ENCODE data around the gene KIAA0825. TPM values are rescaled to one million over a fixed set of nuclear protein-coding genes. Genes with fewer than 3 reads are reported as not detected.

Gene KIAA0825
- total RNA-seq, 1 experiment from 2014 or later, result 1.3 TPM

GRCh38 chr5:94618493-94619328, at the start of gene KIAA0825, which contains the start of gene SLF1 (continued):
- no peak; the same call in 1 of the 2 replicates for TF ChIP-seq CBFB (CRISPR knock-in tag; IDR thresholded peaks at IDR 0.05; ENCODE audit: low read depth)
- no peak for TF ChIP-seq ZSCAN18 (CRISPR knock-in tag; IDR thresholded peaks at IDR 0.05)
- TF ChIP-seq CTCF (IDR thresholded peaks at IDR 0.05), result no peak
- no peak for TF ChIP-seq ZNF317 (CRISPR knock-in tag; IDR thresholded peaks at IDR 0.05; ENCODE audit: borderline replicate concordance, low read depth)
- no peak for TF ChIP-seq GRHL2 (CRISPR knock-in tag; IDR thresholded peaks at IDR 0.05; ENCODE audit: insufficient replicate concordance, severe bottlenecking)
- peak; percentile 59; the same call in 1 of the 2 replicates for TF ChIP-seq CREM (CRISPR knock-in tag; IDR thresholded peaks at IDR 0.05)
- TF ChIP-seq HMGXB4 (CRISPR knock-in tag; IDR thresholded peaks at IDR 0.05), result peak; percentile 63; the same call in 1 of the 2 replicates
- TF ChIP-seq FOXJ3 (CRISPR knock-in tag; IDR thresholded peaks at IDR 0.05; ENCODE audit: borderline replicate concordance), result no peak
- TF ChIP-seq ATF6 (CRISPR knock-in tag; IDR thresholded peaks at IDR 0.05), result no peak
- peak; percentile 50; the same call in 1 of the 2 replicates for TF ChIP-seq ZNF232 (CRISPR knock-in tag; IDR thresholded peaks at IDR 0.05)
- no peak; the same call in 1 of the 2 replicates for TF ChIP-seq NFE2L1 (CRISPR knock-in tag; IDR thresholded peaks at IDR 0.05)
- no peak for TF ChIP-seq ELF4 (CRISPR knock-in tag; IDR thresholded peaks at IDR 0.05; ENCODE audit: low read depth)
- TF ChIP-seq MXD4 (CRISPR knock-in tag; IDR thresholded peaks at IDR 0.05; ENCODE audit: borderline replicate concordance), result no peak
- no peak for TF ChIP-seq SOX15 (CRISPR knock-in tag; IDR thresholded peaks at IDR 0.05)
- peak; percentile 100 for TF ChIP-seq E2F5 (CRISPR knock-in tag; IDR thresholded peaks at IDR 0.05)
- TF ChIP-seq USF1 (CRISPR knock-in tag; IDR thresholded peaks at IDR 0.05), result no peak; the same call in 1 of the 2 replicates
- TF ChIP-seq NR1H2 (CRISPR knock-in tag; IDR thresholded peaks at IDR 0.05), result no peak
- TF ChIP-seq JUN (CRISPR knock-in tag; IDR thresholded peaks at IDR 0.05), result no peak
- TF ChIP-seq PRDM15 (CRISPR knock-in tag; IDR thresholded peaks at IDR 0.05), result no peak
- no peak for TF ChIP-seq NFYB (CRISPR knock-in tag; conservative IDR thresholded peaks at IDR 0.05; ENCODE audit: low read depth)
- TF ChIP-seq RORB (CRISPR knock-in tag; IDR thresholded peaks at IDR 0.05), result no peak
- TF ChIP-seq ZNF281 (CRISPR knock-in tag; IDR thresholded peaks at IDR 0.05), result no peak
- peak; percentile 78 for TF ChIP-seq GABPB1 (CRISPR knock-in tag; IDR thresholded peaks at IDR 0.05)
